HCT116 (cell line): Measurements from ENCODE around the gene PCCA. TPM values are rescaled to one million over a fixed set of nuclear protein-coding genes. Genes with fewer than 3 reads are reported as not detected.

Experiments used
- ATAC-seq: fragments of 200-7000 bp; cut with Tn5 transposase; 2 replicates; pipeline ENCODE4 v1.9.1; 2020; ENCODE audit warnings: mild to moderate bottlenecking, moderate library complexity
- BruUV-seq: library from RNA; stranded (reverse); fragments of 400-500 nt; replicated peaks from 2 replicates; lab custom pipeline; 2021; lab: Mats Ljungman, UMichigan
- CTCF ChIA-PET: fragments of 300-600 bp; sonication (Branson Sonifier 250); formaldehyde crosslinking; loops from one replicate; lab custom pipeline; 2021; ENCODE audit warnings: antibody characterized with exemption; lab: Charles Lee
- POLR2A ChIA-PET: fragments of 300-600, 350-600 bp; sonication (Branson Sonifier 250); formaldehyde crosslinking; loops from one replicate; lab custom pipeline; 2021; ENCODE audit warnings: antibody characterized with exemption; lab: Charles Lee
- RAD21 ChIA-PET, 2 experiments: fragments of 300-600 bp; sonication (Branson Sonifier 250); formaldehyde crosslinking; loops; one replicate each; lab custom pipeline; 2023; ENCODE audit warnings: low total read pairs in 2 of 2; ENCODE audit not compliant: uncharacterized antibody in 2 of 2, unreplicated experiment in 2 of 2, low non-redundant PET in 1 of 2; lab: Charles Lee
- DNase-seq: peaks from one replicate; pipeline ENCODE4 v3.0.0-alpha.2; 2010; ENCODE audit warnings: low read depth, low spot score
- H2AFZ ChIP-seq: fragments of 200-600 bp; shearing (Covaris generic), sonication (generic); 2 replicates; pipeline ENCODE4 v1.6.1; 2017; ENCODE audit warnings: low read depth, mixed run types, mixed read lengths, antibody characterized with exemption, low read length; ENCODE audit not compliant: poor library complexity, severe bottlenecking
- H3K27ac ChIP-seq: 2 replicates; pipeline ENCODE4 v1.5.1; 2012; ENCODE audit warnings: low read depth, low read length
- H3K27me3 ChIP-seq: fragments of 200-600 bp; sonication (generic); 2 replicates; pipeline ENCODE4 v1.6.1; 2016; ENCODE audit warnings: mixed run types, low read length, mixed read lengths; ENCODE audit not compliant: insufficient read depth
- H3K36me3 ChIP-seq, 2 experiments: fragments of 200-500 bp in 1 of 2; fragments of 200-600 bp in 1 of 2; sonication (Bioruptor generic) in 1 of 2; sonication (generic) in 1 of 2; 2 replicates each; pipeline versions ENCODE4 v1.5.1 to v1.6.1; 2014 to 2016; ENCODE audit warnings: low read length in 2 of 2, inconsistent platforms in 1 of 2, mixed read lengths in 1 of 2, mixed run types in 1 of 2; ENCODE audit not compliant: insufficient read depth in 2 of 2, control insufficient read depth in 1 of 2
- H3K4me1 ChIP-seq, 2 experiments: fragments of 200-600 bp in 1 of 2; sonication (generic) in 1 of 2; 2 replicates each; pipeline versions ENCODE4 v1.5.1 to v1.6.1; 2012 to 2017; ENCODE audit warnings: low read length in 2 of 2, inconsistent platforms in 1 of 2, mild to moderate bottlenecking in 1 of 2, mixed read lengths in 1 of 2, mixed run types in 1 of 2, moderate library complexity in 1 of 2; ENCODE audit not compliant: insufficient read depth in 2 of 2, control insufficient read depth in 1 of 2
- H3K4me2 ChIP-seq: fragments of 200-600 bp; sonication (generic); 2 replicates; pipeline ENCODE4 v1.6.1; 2017; ENCODE audit warnings: mixed run types, low read length, mixed read lengths
- H3K4me3 ChIP-seq, 2 experiments: fragments of 200-600 bp in 1 of 2; sonication (generic) in 1 of 2; replicated peaks in 1 of 2; 2 replicates each; pipeline ENCODE4 v1.5.1; 2011 to 2016; ENCODE audit warnings: low read length in 2 of 2, control low read depth in 1 of 2, low read depth in 1 of 2, mild to moderate bottlenecking in 1 of 2, mixed read lengths in 1 of 2, mixed run types in 1 of 2
- H3K79me2 ChIP-seq: fragments of 200-600 bp; sonication (generic); 2 replicates; pipeline ENCODE4 v1.6.1; 2017; ENCODE audit warnings: mild to moderate bottlenecking, mixed run types, low read length, moderate library complexity, mixed read lengths; ENCODE audit not compliant: insufficient read depth
- H3K9ac ChIP-seq: fragments of 200-600 bp; sonication (generic); 2 replicates; pipeline ENCODE4 v1.6.1; 2016; ENCODE audit warnings: low read length, mixed read lengths
- H3K9me2 ChIP-seq: fragments of 200-600 bp; sonication (generic), shearing (Covaris generic); 2 replicates; pipeline ENCODE4 v1.6.1; 2017; ENCODE audit warnings: mixed run types, mild to moderate bottlenecking, moderate library complexity; ENCODE audit not compliant: insufficient read depth
- H3K9me3 ChIP-seq, 2 experiments: fragments of 200-500 bp in 1 of 2; fragments of 200-600 bp in 1 of 2; sonication (Bioruptor generic) in 1 of 2; sonication (generic) in 1 of 2; 2 replicates each; pipeline ENCODE4 v1.6.1; 2014 to 2017; ENCODE audit warnings: low read length in 2 of 2, mixed read lengths in 2 of 2, inconsistent platforms in 1 of 2, low read depth in 1 of 2, mild to moderate bottlenecking in 1 of 2, mixed run types in 1 of 2, moderate library complexity in 1 of 2; ENCODE audit not compliant: control insufficient read depth in 1 of 2, insufficient read depth in 1 of 2
- H4K20me1 ChIP-seq: fragments of 200-600 bp; sonication (generic), shearing (Covaris generic); 2 replicates; pipeline ENCODE4 v1.6.1; 2017; ENCODE audit warnings: mixed run types, mild to moderate bottlenecking, moderate library complexity; ENCODE audit not compliant: insufficient read depth
- CBX3 ChIP-seq: IDR thresholded peaks from 2 replicates; pipeline ENCODE4 v1.6.1; 2012; ENCODE audit warnings: low read depth
- CEBPB ChIP-seq: IDR thresholded peaks from 2 replicates; pipeline ENCODE4 v1.6.1; 2012; ENCODE audit warnings: low read depth
- ELF1 ChIP-seq: IDR thresholded peaks from 2 replicates; pipeline ENCODE4 v1.6.1; 2012; ENCODE audit warnings: low read depth, borderline replicate concordance
- EZH2 ChIP-seq: fragments of 200-600 bp; sonication (generic); IDR thresholded peaks from 2 replicates; pipeline ENCODE4 v1.6.1; 2017; ENCODE audit warnings: antibody characterized with exemption, mixed run types
- POLR2AphosphoS5 ChIP-seq: IDR thresholded peaks from 2 replicates; pipeline ENCODE4 v1.6.1; 2011; ENCODE audit warnings: mild to moderate bottlenecking, low read depth, low read length, moderate library complexity
- RAD21 ChIP-seq: IDR thresholded peaks from 2 replicates; pipeline ENCODE4 v1.6.1; 2012; ENCODE audit warnings: low read depth, mild to moderate bottlenecking
- SIN3A ChIP-seq: IDR thresholded peaks from 2 replicates; pipeline ENCODE4 v1.6.1; 2012; ENCODE audit warnings: low read depth
- TCF7L2 ChIP-seq: IDR thresholded peaks from 2 replicates; pipeline ENCODE4 v1.7.0; 2011; ENCODE audit warnings: borderline replicate concordance, inconsistent platforms; ENCODE audit not compliant: insufficient read depth, insufficient read length; ENCODE audit errors: extremely low read depth
- YY1 ChIP-seq: IDR thresholded peaks from 2 replicates; pipeline ENCODE4 v1.6.1; 2011; ENCODE audit warnings: low read length, low read depth, moderate library complexity, mild to moderate bottlenecking; ENCODE audit not compliant: insufficient replicate concordance; ENCODE audit errors: extremely low read depth
- intact Hi-C: fragments of 100-400 bp; cut with micrococcal nuclease; formaldehyde crosslinking; loops from 2 replicates; pipeline ENCODE4 v1.10.0; 2022
- total RNA-seq: library from RNA; stranded (reverse); gene quantifications from one replicate; pipeline ENCODE4 v1.2.1, GENCODE V29; 2021; ENCODE audit not compliant: unreplicated experiment
- TF ChIP-seq, protein P1 (sequence below): IDR thresholded peaks from 2 replicates; pipeline ENCODE4 v1.6.1; 2011; ENCODE audit warnings: mild to moderate bottlenecking, low read length, moderate library complexity; ENCODE audit not compliant: insufficient replicate concordance; ENCODE audit errors: extremely low read depth
- TF ChIP-seq, protein P2 (sequence below): IDR thresholded peaks from 2 replicates; pipeline ENCODE4 v1.6.1; 2012

PCCA gene
- total RNA-seq, 1 experiment from 2014 or later, result 23.0 TPM

DNA sequence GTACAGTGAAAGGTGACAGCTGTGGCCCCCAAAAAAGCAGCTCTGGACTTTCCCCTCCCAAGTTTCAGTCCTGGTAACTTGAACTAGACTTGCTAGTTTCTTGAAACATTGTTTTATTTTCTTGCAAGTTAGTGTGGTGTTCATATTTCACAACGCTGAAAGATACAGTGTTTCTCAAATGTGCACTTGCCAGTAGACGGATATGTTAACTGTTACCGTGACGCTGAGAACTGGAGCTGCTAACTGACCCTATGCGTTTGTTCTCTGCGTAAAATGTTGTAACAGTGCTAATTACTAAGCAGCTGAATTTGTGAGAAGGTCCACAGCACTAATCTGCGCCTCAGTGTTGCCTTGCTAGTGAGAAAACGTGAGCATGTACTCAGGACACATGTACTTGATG lies 420.1 kb downstream of the PCCA start:
- H3K79me2 ChIP-seq, result no peaks in the 10 kb centered on the region
- H3K9ac ChIP-seq, result no peak overlapping the region
- ATAC-seq (no peak), DNase-seq (no peak)
- H3K36me3 ChIP-seq, result no peaks in the 10 kb centered on the region
- no peak overlapping the region for H3K4me2 ChIP-seq
- intact Hi-C loops, result no loop called here
- TF ChIP-seq CBX3, result no peak
- TF ChIP-seq CEBPB, result no peak
- TF ChIP-seq, protein P1, sequence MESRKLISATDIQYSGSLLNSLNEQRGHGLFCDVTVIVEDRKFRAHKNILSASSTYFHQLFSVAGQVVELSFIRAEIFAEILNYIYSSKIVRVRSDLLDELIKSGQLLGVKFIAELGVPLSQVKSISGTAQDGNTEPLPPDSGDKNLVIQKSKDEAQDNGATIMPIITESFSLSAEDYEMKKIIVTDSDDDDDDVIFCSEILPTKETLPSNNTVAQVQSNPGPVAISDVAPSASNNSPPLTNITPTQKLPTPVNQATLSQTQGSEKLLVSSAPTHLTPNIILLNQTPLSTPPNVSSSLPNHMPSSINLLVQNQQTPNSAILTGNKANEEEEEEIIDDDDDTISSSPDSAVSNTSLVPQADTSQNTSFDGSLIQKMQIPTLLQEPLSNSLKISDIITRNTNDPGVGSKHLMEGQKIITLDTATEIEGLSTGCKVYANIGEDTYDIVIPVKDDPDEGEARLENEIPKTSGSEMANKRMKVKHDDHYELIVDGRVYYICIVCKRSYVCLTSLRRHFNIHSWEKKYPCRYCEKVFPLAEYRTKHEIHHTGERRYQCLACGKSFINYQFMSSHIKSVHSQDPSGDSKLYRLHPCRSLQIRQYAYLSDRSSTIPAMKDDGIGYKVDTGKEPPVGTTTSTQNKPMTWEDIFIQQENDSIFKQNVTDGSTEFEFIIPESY, result no peak
- no peak for TF ChIP-seq POLR2AphosphoS5
- TF ChIP-seq ELF1, result no peak
- TF ChIP-seq TCF7L2, result no peak
- TF ChIP-seq RAD21, result no peak
- TF ChIP-seq, protein P2, sequence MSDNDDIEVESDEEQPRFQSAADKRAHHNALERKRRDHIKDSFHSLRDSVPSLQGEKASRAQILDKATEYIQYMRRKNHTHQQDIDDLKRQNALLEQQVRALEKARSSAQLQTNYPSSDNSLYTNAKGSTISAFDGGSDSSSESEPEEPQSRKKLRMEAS, result no peak
- no peak for TF ChIP-seq SIN3A
- no peak for TF ChIP-seq EZH2
- no peak for TF ChIP-seq YY1
- POLR2A ChIA-PET, result no interaction called here
- no peaks in the 10 kb centered on the region for H3K27me3 ChIP-seq
- no peak overlapping the region for H3K4me3 ChIP-seq
- no peaks in the 10 kb centered on the region for H3K9me2 ChIP-seq
- CTCF ChIA-PET, result no interaction called here
- no TSS peak for BruUV-seq
- H4K20me1 ChIP-seq, result no peaks in the 10 kb centered on the region
- peaks cover 27 to 32% of the 10 kb centered on the region in 2 experiments for H3K4me1 ChIP-seq
- no peaks in the 10 kb centered on the region for H3K9me3 ChIP-seq
- no peak overlapping the region for H2AFZ ChIP-seq
- RAD21 ChIA-PET, result no interaction called here
- no peak overlapping the region for H3K27ac ChIP-seq
